Measurements from ENCODE around the gene COL25A1. TPM values are rescaled to one million over a fixed set of nuclear protein-coding genes. Genes with fewer than 3 reads are reported as not detected.

Gene COL25A1
- total RNA-seq, 1 donor from 2014 or later, result 10.4 TPM

DNA sequence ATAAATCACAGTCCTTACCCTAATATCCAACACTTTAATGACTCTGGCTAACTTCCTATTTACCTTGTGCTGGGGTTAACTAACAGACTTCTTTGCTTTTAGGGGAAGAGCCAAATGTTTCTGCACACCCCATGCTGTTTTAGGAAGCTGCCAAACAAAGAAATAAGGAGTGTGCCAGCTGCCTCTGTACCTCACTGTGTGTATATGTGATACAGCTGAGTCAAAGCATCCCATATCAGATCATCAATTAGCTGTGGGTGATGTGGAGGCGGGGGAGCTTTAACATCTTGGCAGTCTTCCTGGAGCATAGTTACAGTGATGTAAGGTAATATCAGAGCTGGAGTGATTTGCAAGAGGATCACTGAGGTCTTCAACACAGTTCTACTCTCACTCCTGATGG is 95.4 kb downstream of the COL25A1 start:
- Histone ChIP-seq H3K9ac (ENCODE audit: low read length) (no peak overlapping the region), H3K27ac (ENCODE audit: low read depth, low read length) (no peak overlapping the region), H4K20me1 (ENCODE audit: insufficient read depth, low read length) (no peaks in the 10 kb centered on the region), H3K36me3 (ENCODE audit: insufficient read depth, low read length) (no peaks in the 10 kb centered on the region), H3K4me1 (ENCODE audit: insufficient read depth, low read length) (peaks cover 10% of the 10 kb centered on the region), H3K27me3 (ENCODE audit: insufficient read depth, low read length) (no peaks in the 10 kb centered on the region), H3K4me3 (ENCODE audit: insufficient read depth, low read depth, low read length) (no peak overlapping the region), H3K79me2 (ENCODE audit: insufficient read depth, low read length) (no peaks in the 10 kb centered on the region), H3K4me2 (ENCODE audit: low read length) (peak overlapping the region; percentile 20), H3K9me3 (ENCODE audit: insufficient read depth, low read depth, low read length) (no peaks in the 10 kb centered on the region), H2AFZ (ENCODE audit: low read depth, low read length) (no peak overlapping the region)
- Mint-ChIP-seq H3K27ac (ENCODE audit: unreplicated experiment) (no peak overlapping the region), H3K4me1 (ENCODE audit: low read depth, unreplicated experiment) (peaks cover 7% of the 10 kb centered on the region), H3K36me3 (ENCODE audit: low read depth, unreplicated experiment) (no peaks in the 10 kb centered on the region), H3K4me3 (ENCODE audit: unreplicated experiment) (no peak overlapping the region), H3K27me3 (ENCODE audit: low read depth, unreplicated experiment) (no peaks in the 10 kb centered on the region), H3K9me3 (ENCODE audit: unreplicated experiment) (peaks cover 2% of the 10 kb centered on the region)
- FAIRE-seq (no peak), DNase-seq (ENCODE audit: low read depth) (peak; percentile 88)
- TF ChIP-seq, protein P1, sequence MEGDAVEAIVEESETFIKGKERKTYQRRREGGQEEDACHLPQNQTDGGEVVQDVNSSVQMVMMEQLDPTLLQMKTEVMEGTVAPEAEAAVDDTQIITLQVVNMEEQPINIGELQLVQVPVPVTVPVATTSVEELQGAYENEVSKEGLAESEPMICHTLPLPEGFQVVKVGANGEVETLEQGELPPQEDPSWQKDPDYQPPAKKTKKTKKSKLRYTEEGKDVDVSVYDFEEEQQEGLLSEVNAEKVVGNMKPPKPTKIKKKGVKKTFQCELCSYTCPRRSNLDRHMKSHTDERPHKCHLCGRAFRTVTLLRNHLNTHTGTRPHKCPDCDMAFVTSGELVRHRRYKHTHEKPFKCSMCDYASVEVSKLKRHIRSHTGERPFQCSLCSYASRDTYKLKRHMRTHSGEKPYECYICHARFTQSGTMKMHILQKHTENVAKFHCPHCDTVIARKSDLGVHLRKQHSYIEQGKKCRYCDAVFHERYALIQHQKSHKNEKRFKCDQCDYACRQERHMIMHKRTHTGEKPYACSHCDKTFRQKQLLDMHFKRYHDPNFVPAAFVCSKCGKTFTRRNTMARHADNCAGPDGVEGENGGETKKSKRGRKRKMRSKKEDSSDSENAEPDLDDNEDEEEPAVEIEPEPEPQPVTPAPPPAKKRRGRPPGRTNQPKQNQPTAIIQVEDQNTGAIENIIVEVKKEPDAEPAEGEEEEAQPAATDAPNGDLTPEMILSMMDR (IDR thresholded peaks at IDR 0.05; ENCODE audit: insufficient read depth, low read depth, low read length), result no peak

- TF ChIP-seq, protein P1 (IDR thresholded peaks at IDR 0.05; ENCODE audit: insufficient read depth, low read depth, low read length), result no peak
- no peak for TF ChIP-seq EZH2 (IDR thresholded peaks at IDR 0.05; ENCODE audit: insufficient read depth, low read length)
- Mint-ChIP-seq H3K27me3 (ENCODE audit: low read depth, unreplicated experiment) (no peaks in the 10 kb centered on the region), H3K36me3 (ENCODE audit: low read depth, unreplicated experiment) (no peaks in the 10 kb centered on the region), H3K27ac (ENCODE audit: unreplicated experiment) (no peak overlapping the region), H3K9me3 (ENCODE audit: unreplicated experiment) (peaks cover 2% of the 10 kb centered on the region), H3K4me3 (ENCODE audit: unreplicated experiment) (no peak overlapping the region), H3K4me1 (ENCODE audit: low read depth, unreplicated experiment) (peaks cover 7% of the 10 kb centered on the region)
- no peak overlapping the region for H3K27ac ChIP-seq (ENCODE audit: low read depth, low read length)
- H3K4me1 ChIP-seq (ENCODE audit: insufficient read depth, low read length), result peaks cover 10% of the 10 kb centered on the region
- H3K4me2 ChIP-seq (ENCODE audit: low read length), result peak overlapping the region; percentile 20
- no peaks in the 10 kb centered on the region for H4K20me1 ChIP-seq (ENCODE audit: insufficient read depth, low read length)
- H3K79me2 ChIP-seq (ENCODE audit: insufficient read depth, low read length), result no peaks in the 10 kb centered on the region
- no peaks in the 10 kb centered on the region for H3K9me3 ChIP-seq (ENCODE audit: insufficient read depth, low read depth, low read length)
- no peak overlapping the region for H3K9ac ChIP-seq (ENCODE audit: low read length)
- FAIRE-seq, result no peak
- H3K27me3 ChIP-seq (ENCODE audit: insufficient read depth, low read length), result no peaks in the 10 kb centered on the region
- no peak overlapping the region for H3K4me3 ChIP-seq (ENCODE audit: insufficient read depth, low read depth, low read length)
- no peaks in the 10 kb centered on the region for H3K36me3 ChIP-seq (ENCODE audit: insufficient read depth, low read length)
- H2AFZ ChIP-seq (ENCODE audit: low read depth, low read length), result no peak overlapping the region
- DNase-seq (ENCODE audit: low read depth), result peak; percentile 3
Observed at GRCh38 chr4:109206620-109207019, 95.8 kb downstream of the COL25A1 start.

DNA sequence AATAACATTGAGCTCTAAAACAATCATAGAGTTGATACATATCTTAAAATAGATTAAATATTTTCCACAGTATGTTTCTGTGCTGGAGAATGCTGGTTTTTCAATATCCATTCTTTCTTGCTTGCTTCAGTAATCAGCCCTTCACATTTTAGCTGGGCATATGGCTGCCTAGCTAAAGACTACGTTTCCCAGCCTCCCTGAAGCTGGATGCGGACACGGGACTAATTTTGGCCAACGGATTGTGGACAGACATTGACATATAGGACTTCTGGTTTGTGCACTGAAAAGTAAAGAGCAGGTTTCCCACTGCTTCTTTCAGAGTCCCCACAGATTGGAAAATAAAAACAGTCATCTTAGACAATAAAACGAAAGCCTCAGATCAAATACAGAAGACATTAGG is 97.3 kb downstream of the COL25A1 start:
- Mint-ChIP-seq H3K36me3 (ENCODE audit: low read depth, unreplicated experiment) (no peaks in the 10 kb centered on the region), H3K4me3 (ENCODE audit: unreplicated experiment) (no peak overlapping the region), H3K9me3 (ENCODE audit: unreplicated experiment) (peaks cover 2% of the 10 kb centered on the region), H3K27me3 (ENCODE audit: low read depth, unreplicated experiment) (no peaks in the 10 kb centered on the region), H3K4me1 (ENCODE audit: low read depth, unreplicated experiment) (peaks cover 5% of the 10 kb centered on the region), H3K27ac (ENCODE audit: unreplicated experiment) (no peak overlapping the region)
- DNase-seq (ENCODE audit: low read depth), result no peak
- Histone ChIP-seq H4K20me1 (ENCODE audit: insufficient read depth, low read length) (no peaks in the 10 kb centered on the region), H3K4me2 (ENCODE audit: low read length) (no peak overlapping the region), H3K27me3 (ENCODE audit: insufficient read depth, low read length) (no peaks in the 10 kb centered on the region), H3K4me3 (ENCODE audit: insufficient read depth, low read depth, low read length) (no peak overlapping the region), H3K79me2 (ENCODE audit: insufficient read depth, low read length) (no peaks in the 10 kb centered on the region), H3K9ac (ENCODE audit: low read length) (no peak overlapping the region), H3K4me1 (ENCODE audit: insufficient read depth, low read length) (peaks cover 10% of the 10 kb centered on the region), H3K36me3 (ENCODE audit: insufficient read depth, low read length) (no peaks in the 10 kb centered on the region), H2AFZ (ENCODE audit: low read depth, low read length) (no peak overlapping the region), H3K9me3 (ENCODE audit: insufficient read depth, low read depth, low read length) (no peaks in the 10 kb centered on the region), H3K27ac (ENCODE audit: low read depth, low read length) (no peak overlapping the region)
- no peak for TF ChIP-seq EZH2 (IDR thresholded peaks at IDR 0.05; ENCODE audit: insufficient read depth, low read length)
- TF ChIP-seq, protein P1 (IDR thresholded peaks at IDR 0.05; ENCODE audit: insufficient read depth, low read depth, low read length), result no peak
- FAIRE-seq, result no peak

All from astrocyte (in vitro differentiated cells and primary cell).